Body of pancreas (tissue), 4 donors: ENCODE results near the gene SPP1. TPM values are rescaled to one million over a fixed set of nuclear protein-coding genes. Genes with fewer than 3 reads are reported as not detected.
A peak's percentile ranks its signal among the peaks of the same experiment; 100 is the strongest.

Source experiments
- ATAC-seq: fragments of 150-250 bp; one replicate; pipeline ENCODE4 v1.9.1; 2016
- DNase-seq, 4 donors: peaks; one replicate each; pipeline ENCODE4 v3.0.0-alpha.2; 2019
- H3K27ac ChIP-seq, 4 donors: fragments of 200-600 bp; sonication (generic); 1 replicate in 3 of 4; 2 replicates in 1 of 4; pipeline versions ENCODE4 v1.5.1 to v1.6.1; 2016 to 2019; ENCODE audit warnings: mild to moderate bottlenecking in 1 of 4, mixed read lengths in 1 of 4, moderate library complexity in 1 of 4
- H3K27me3 ChIP-seq, 2 donors: fragments of 200-600 bp; sonication (generic); one replicate each; pipeline ENCODE4 v1.6.0; 2016; ENCODE audit warnings: mild to moderate bottlenecking in 1 of 2
- H3K36me3 ChIP-seq, 2 donors: fragments of 200-600 bp; sonication (generic); replicated peaks in 1 of 2; 2 replicates each; pipeline ENCODE4 v1.5.1; 2016; ENCODE audit warnings: low read depth in 2 of 2; ENCODE audit not compliant: insufficient read depth in 1 of 2
- H3K4me1 ChIP-seq: fragments of 200-600 bp; sonication (generic); one replicate; pipeline ENCODE4 v1.6.0; 2016
- H3K4me3 ChIP-seq, 2 donors: fragments of 200-600 bp; sonication (generic); 1 replicate in 1 of 2; 2 replicates in 1 of 2; pipeline ENCODE4 v1.5.1; 2016 to 2019
- H3K9me3 ChIP-seq, 3 donors: fragments of 200-600 bp; sonication (generic); 1 replicate in 2 of 3; 2 replicates in 1 of 3; pipeline ENCODE4 v1.5.1; 2016
- POLR2A ChIP-seq, 3 donors: fragments of 450-650 bp; IDR thresholded peaks; one replicate each; pipeline ENCODE4 v1.6.1; 2016; ENCODE audit warnings: antibody characterized with exemption in 3 of 3, mild to moderate bottlenecking in 2 of 3
- WGBS, 2 donors: methylation state at CpG; one replicate each; pipeline ENCODE4 v1.1.5; 2017; 5-methylcytosine and 5-hydroxymethylcytosine counted together
- intact Hi-C: fragments of 100-400 bp; cut with DNase I; formaldehyde crosslinking; loops from one replicate; pipeline ENCODE4 v1.15.1; 2023
- total RNA-seq, 2 donors: library from RNA; depleted of rRNA; stranded (reverse); fragments of >200 nt; gene quantifications; one replicate each; pipeline ENCODE4 v1.1.0, GENCODE V29; 2016
- TF ChIP-seq, protein P1 (sequence below), 7 experiments: fragments of 450-650 bp in 4 of 7; fragments of 200-600 bp in 3 of 7; sonication (generic) in 3 of 7; IDR thresholded peaks; one replicate each; pipeline ENCODE4 v1.5.1; 2016 to 2019; ENCODE audit warnings: antibody characterized with exemption in 7 of 7

SPP1 gene
- 100 to 1,000 TPM in 1 of 2 donors, 10 to 100 TPM in 1; 62.8 to 154 TPM for total RNA-seq

DNA sequence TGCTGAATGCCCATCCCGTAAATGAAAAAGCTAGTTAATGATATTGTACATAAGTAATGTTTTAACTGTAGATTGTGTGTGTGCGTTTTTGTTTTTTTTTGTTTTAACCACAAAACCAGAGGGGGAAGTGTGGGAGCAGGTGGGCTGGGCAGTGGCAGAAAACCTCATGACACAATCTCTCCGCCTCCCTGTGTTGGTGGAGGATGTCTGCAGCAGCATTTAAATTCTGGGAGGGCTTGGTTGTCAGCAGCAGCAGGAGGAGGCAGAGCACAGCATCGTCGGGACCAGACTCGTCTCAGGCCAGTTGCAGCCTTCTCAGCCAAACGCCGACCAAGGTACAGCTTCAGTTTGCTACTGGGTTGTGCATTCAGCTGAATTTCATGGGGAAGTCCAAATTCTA lies at the start of gene SPP1:
Gene SPP1 (plus strand): TSS at position 249 of the 400 bp plus-strand sequence. CDS start 1,182 bp downstream, outside the sequence.
- peak; percentile 60 for ATAC-seq
- no peaks in the 10 kb centered on the region for H3K9me3 ChIP-seq
- 29 to 38% methylated on average over 8 of the region's 8 CpGs for WGBS, 2 donors
- H3K27me3 ChIP-seq, result no peaks in the 10 kb centered on the region
- peak within 1 kb of the TSS in 1 of 2 donors; percentile 3 for H3K4me3 ChIP-seq
- DNase-seq, result peak in 3 of 4 donors; percentile 19 to 52 (median 45)
- H3K4me1 ChIP-seq, result peaks cover 16% of the 10 kb centered on the region
- H3K36me3 ChIP-seq, result no peaks in the 10 kb centered on the region
- intact Hi-C loops, result no loop called here
- peak in 2 of 3 donors; percentile 49 to 54 for TF ChIP-seq POLR2A (IDR thresholded peaks at IDR 0.05)
- TF ChIP-seq, protein P1, sequence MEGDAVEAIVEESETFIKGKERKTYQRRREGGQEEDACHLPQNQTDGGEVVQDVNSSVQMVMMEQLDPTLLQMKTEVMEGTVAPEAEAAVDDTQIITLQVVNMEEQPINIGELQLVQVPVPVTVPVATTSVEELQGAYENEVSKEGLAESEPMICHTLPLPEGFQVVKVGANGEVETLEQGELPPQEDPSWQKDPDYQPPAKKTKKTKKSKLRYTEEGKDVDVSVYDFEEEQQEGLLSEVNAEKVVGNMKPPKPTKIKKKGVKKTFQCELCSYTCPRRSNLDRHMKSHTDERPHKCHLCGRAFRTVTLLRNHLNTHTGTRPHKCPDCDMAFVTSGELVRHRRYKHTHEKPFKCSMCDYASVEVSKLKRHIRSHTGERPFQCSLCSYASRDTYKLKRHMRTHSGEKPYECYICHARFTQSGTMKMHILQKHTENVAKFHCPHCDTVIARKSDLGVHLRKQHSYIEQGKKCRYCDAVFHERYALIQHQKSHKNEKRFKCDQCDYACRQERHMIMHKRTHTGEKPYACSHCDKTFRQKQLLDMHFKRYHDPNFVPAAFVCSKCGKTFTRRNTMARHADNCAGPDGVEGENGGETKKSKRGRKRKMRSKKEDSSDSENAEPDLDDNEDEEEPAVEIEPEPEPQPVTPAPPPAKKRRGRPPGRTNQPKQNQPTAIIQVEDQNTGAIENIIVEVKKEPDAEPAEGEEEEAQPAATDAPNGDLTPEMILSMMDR (IDR thresholded peaks at IDR 0.05), result peak in 2 of 7 experiments; percentile 13 to 18
- H3K27ac ChIP-seq, result peak within 1 kb of the TSS in 3 of 4 donors; percentile 22 to 59 (median 46)

DNA sequence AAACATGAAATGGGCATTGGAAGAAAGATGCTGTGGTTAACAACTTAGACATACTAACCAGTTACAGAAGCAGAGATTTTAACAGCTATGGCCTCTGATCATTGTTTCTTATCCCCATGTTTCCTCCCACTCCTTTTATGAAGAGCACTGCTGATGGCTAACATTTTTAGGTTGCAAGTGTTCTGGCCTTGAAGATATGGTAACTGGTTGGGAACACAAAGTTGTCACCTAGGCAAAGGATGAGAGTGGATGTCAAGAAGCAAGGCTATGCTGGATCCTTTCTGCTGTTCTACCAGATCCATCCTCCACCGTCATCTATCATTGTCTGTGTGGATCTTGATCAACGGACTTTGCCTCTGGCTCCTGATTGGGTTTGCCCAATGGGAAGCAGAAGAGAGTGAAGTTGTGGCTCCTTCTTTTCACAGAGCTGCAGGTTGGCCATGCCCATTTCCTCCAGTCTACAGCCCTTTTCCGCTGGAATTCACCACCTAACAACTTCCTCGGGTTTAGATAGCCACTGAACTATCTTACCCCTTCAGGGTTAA lies 48.9 kb upstream of the SPP1 start:
- intact Hi-C loops, result no loop called here
- Histone ChIP-seq H3K27me3 (no peaks in the 10 kb centered on the region), H3K36me3 (no peaks in the 10 kb centered on the region), H3K27ac (no peak overlapping the region), H3K4me3 (no peak overlapping the region), H3K4me1 (no peaks in the 10 kb centered on the region), H3K9me3 (no peaks in the 10 kb centered on the region)
- 81 to 91% methylated on average over 4 of the region's 4 CpGs for WGBS, 2 donors
- no peak for ATAC-seq
- DNase-seq, result no peak
- TF ChIP-seq POLR2A (IDR thresholded peaks at IDR 0.05), result no peak
- TF ChIP-seq, protein P1 (IDR thresholded peaks at IDR 0.05), result no peak

DNA sequence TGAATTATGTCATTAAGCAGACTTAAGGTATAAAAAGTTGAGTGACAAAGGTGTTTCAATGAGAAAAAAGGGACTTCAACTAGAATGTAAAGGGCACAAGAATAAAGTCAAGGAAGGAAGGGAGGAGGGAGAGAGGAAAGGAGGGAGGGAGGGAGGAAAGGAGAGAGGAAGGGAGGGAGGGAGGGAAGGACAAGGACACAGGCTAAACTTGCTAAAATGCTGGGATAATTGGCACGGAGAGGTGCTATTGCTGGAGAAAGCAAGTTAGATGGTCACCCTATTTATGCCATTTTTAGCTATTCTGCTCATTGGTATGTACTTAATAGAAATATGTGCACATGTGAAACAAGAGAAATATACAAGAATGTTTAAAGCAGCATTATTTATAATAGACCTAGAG lies 44.9 kb upstream of the SPP1 start:
- intact Hi-C loops, result no loop called here
- H3K27me3 ChIP-seq, result no peaks in the 10 kb centered on the region
- no peaks in the 10 kb centered on the region for H3K4me1 ChIP-seq
- ATAC-seq (no peak), DNase-seq (no peak)
- H3K36me3 ChIP-seq, result no peaks in the 10 kb centered on the region
- no peak overlapping the region for H3K4me3 ChIP-seq
- H3K27ac ChIP-seq, result no peak overlapping the region
- H3K9me3 ChIP-seq, result no peaks in the 10 kb centered on the region
- TF ChIP-seq, protein P1 (IDR thresholded peaks at IDR 0.05), result no peak
- TF ChIP-seq POLR2A (IDR thresholded peaks at IDR 0.05), result no peak
- 75 to 80% methylated on average over 1 of the region's 1 CpG for WGBS, 2 donors

DNA sequence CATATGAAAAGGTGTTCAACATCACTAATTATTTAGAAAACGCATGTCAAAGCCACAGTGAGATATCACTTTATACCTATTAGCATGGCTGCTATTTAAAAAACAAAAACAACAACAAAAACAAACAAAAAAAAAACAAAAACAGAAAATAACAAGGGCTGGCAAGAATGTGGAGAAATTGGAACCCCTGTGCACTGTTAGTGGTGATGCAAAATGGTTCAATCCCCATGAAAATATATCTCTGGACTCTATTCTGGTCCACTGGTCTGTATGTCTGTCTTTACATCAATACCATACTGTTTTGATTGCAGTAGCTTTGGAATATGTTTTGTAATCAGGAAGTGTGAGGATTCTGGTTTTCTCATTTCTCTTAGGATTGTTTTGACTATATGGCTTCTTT lies 43.6 kb upstream of the SPP1 start:
- ATAC-seq, result no peak
- WGBS, 2 donors, result 47 to 60% methylated on average over 1 of the region's 1 CpG

More for the DNA sequence above, 43.6 kb upstream of the SPP1 start:
- no peak for TF ChIP-seq POLR2A (IDR thresholded peaks at IDR 0.05)
- TF ChIP-seq, protein P1 (IDR thresholded peaks at IDR 0.05), result no peak
- Histone ChIP-seq H3K4me1 (no peaks in the 10 kb centered on the region), H3K27me3 (no peaks in the 10 kb centered on the region), H3K9me3 (no peaks in the 10 kb centered on the region), H3K4me3 (no peak overlapping the region), H3K36me3 (no peaks in the 10 kb centered on the region), H3K27ac (no peak overlapping the region)
- no peak for DNase-seq
- intact Hi-C loops, result no loop called here
